Measurements from ENCODE around the gene CABP1. TPM values are rescaled to one million over a fixed set of nuclear protein-coding genes. Genes with fewer than 3 reads are reported as not detected.
A peak's percentile ranks its signal among the peaks of the same experiment; 100 is the strongest.

Gene CABP1
- total RNA-seq, 3 donors from 2014 or later, result 0.80 to 2.3 TPM; not detected in 1

- intact Hi-C loops (cut with DNase I; ENCODE audit: low total_unique reads), result no loop called here
- H3K36me3 ChIP-seq, result no peaks in the 10 kb centered on the region
- peaks cover 3 to 29% of the 10 kb centered on the region in 2 donors for H3K27me3 ChIP-seq
- no peak for DNase-seq (ENCODE audit: low spot score in 2 of 2)
- no peak overlapping the region for H3K27ac ChIP-seq
- H3K4me1 ChIP-seq, result no peaks in the 10 kb centered on the region
- no peaks in the 10 kb centered on the region for H3K9me3 ChIP-seq
- TF ChIP-seq POLR2AphosphoS5 (IDR thresholded peaks at IDR 0.05) (no peak), CTCF (IDR thresholded peaks at IDR 0.05) (no peak), POLR2A (IDR thresholded peaks at IDR 0.05) (no peak)
- H3K4me3 ChIP-seq, result no peak overlapping the region
Measured at GRCh38 chr12:120652656-120653435, 12.4 kb downstream of the CABP1 start.

GRCh38 chr12:120653611-120654010 lies 13.2 kb downstream of the CABP1 start:
- Histone ChIP-seq H3K4me3 (no peak overlapping the region), H3K4me1 (no peaks in the 10 kb centered on the region), H3K27me3 (peaks cover 3 to 29% of the 10 kb centered on the region in 2 donors), H3K27ac (no peak overlapping the region), H3K36me3 (no peaks in the 10 kb centered on the region), H3K9me3 (no peaks in the 10 kb centered on the region)
- DNase-seq (ENCODE audit: low spot score in 2 of 2), result no peak
- intact Hi-C loops (cut with DNase I; ENCODE audit: low total_unique reads), result no loop called here
- no peak for TF ChIP-seq POLR2AphosphoS5 (IDR thresholded peaks at IDR 0.05)
- no peak for TF ChIP-seq POLR2A (IDR thresholded peaks at IDR 0.05)
- no peak for TF ChIP-seq CTCF (IDR thresholded peaks at IDR 0.05)

DNA sequence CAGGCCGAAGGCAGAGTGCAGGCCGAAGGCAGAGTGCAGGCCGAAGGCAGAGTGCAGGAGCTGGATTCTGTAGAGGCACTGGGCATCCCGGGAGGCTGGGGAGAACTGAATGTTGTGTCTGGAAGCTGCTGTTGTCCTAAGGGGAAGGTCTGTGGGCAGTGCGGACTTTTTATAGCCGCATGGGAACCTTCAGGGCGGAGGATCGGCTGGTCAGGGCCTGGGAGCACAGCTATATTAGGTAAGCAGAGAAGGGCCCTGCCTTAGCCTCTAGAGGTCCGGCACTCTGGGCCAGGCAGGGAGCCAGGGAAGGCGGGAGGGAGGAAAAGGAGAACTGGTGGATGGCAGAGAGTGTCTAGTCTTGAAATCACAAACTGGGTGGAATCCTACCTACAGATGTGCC lies 14.2 kb downstream of the CABP1 start:
- no peak overlapping the region for H3K4me3 ChIP-seq
- intact Hi-C loops (cut with DNase I; ENCODE audit: low total_unique reads), result no loop called here
- H3K4me1 ChIP-seq, result no peaks in the 10 kb centered on the region
- peak overlapping the region in 1 of 2 donors; percentile 52 for H3K27ac ChIP-seq
- no peak for DNase-seq (ENCODE audit: low spot score in 2 of 2)
- no peaks in the 10 kb centered on the region for H3K36me3 ChIP-seq
- peaks cover 3 to 27% of the 10 kb centered on the region in 2 donors for H3K27me3 ChIP-seq
- no peaks in the 10 kb centered on the region for H3K9me3 ChIP-seq
- TF ChIP-seq POLR2AphosphoS5 (IDR thresholded peaks at IDR 0.05), result no peak
- TF ChIP-seq CTCF (IDR thresholded peaks at IDR 0.05), result no peak
- no peak for TF ChIP-seq POLR2A (IDR thresholded peaks at IDR 0.05)

- TF ChIP-seq POLR2A (IDR thresholded peaks at IDR 0.05) (no peak), CTCF (IDR thresholded peaks at IDR 0.05) (no peak)
- DNase-seq (ENCODE audit: low spot score in 2 of 2), result no peak
- Histone ChIP-seq H3K27ac (no peak overlapping the region), H3K27me3 (peaks cover 3 to 22% of the 10 kb centered on the region in 2 donors), H3K4me1 (no peaks in the 10 kb centered on the region), H3K9me3 (no peaks in the 10 kb centered on the region), H3K36me3 (no peaks in the 10 kb centered on the region), H3K4me3 (no peak overlapping the region)
- intact Hi-C loops (cut with DNase I; ENCODE audit: low total_unique reads), result no loop called here
Measured at GRCh38 chr12:120656008-120656407, 15.6 kb downstream of the CABP1 start.

- TF ChIP-seq CTCF (IDR thresholded peaks at IDR 0.05) (no peak), POLR2AphosphoS5 (IDR thresholded peaks at IDR 0.05) (no peak), POLR2A (IDR thresholded peaks at IDR 0.05) (no peak)
- intact Hi-C loops (cut with DNase I; ENCODE audit: low total_unique reads), result no loop called here
Measured at GRCh38 chr12:120658286-120659150, 18.1 kb downstream of the CABP1 start.

More at GRCh38 chr12:120658286-120659150, 18.1 kb downstream of the CABP1 start:
- Histone ChIP-seq H3K4me3 (no peak overlapping the region), H3K4me1 (no peaks in the 10 kb centered on the region), H3K27ac (no peak overlapping the region), H3K9me3 (no peaks in the 10 kb centered on the region), H3K36me3 (no peaks in the 10 kb centered on the region), H3K27me3 (peaks cover 0 to 10% of the 10 kb centered on the region in 2 donors)
- DNase-seq (ENCODE audit: low spot score in 2 of 2), result no peak
